GM12873 (cell line): ENCODE measurements around the gene MIB2.

Experiments
- TF ChIP-seq, protein P1 (sequence below): IDR thresholded peaks from 2 replicates; pipeline ENCODE4 v1.5.1; 2012; ENCODE audit warnings: low read depth, mild to moderate bottlenecking, moderate library complexity, low read length, control low read depth; ENCODE audit not compliant: insufficient read depth; ENCODE audit errors: missing control alignments

MIB2 gene

GRCh38 chr1:1577367-1578011, 37.8 kb upstream of the MIB2 start:
- TF ChIP-seq, protein P1, sequence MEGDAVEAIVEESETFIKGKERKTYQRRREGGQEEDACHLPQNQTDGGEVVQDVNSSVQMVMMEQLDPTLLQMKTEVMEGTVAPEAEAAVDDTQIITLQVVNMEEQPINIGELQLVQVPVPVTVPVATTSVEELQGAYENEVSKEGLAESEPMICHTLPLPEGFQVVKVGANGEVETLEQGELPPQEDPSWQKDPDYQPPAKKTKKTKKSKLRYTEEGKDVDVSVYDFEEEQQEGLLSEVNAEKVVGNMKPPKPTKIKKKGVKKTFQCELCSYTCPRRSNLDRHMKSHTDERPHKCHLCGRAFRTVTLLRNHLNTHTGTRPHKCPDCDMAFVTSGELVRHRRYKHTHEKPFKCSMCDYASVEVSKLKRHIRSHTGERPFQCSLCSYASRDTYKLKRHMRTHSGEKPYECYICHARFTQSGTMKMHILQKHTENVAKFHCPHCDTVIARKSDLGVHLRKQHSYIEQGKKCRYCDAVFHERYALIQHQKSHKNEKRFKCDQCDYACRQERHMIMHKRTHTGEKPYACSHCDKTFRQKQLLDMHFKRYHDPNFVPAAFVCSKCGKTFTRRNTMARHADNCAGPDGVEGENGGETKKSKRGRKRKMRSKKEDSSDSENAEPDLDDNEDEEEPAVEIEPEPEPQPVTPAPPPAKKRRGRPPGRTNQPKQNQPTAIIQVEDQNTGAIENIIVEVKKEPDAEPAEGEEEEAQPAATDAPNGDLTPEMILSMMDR, result no peak

DNA sequence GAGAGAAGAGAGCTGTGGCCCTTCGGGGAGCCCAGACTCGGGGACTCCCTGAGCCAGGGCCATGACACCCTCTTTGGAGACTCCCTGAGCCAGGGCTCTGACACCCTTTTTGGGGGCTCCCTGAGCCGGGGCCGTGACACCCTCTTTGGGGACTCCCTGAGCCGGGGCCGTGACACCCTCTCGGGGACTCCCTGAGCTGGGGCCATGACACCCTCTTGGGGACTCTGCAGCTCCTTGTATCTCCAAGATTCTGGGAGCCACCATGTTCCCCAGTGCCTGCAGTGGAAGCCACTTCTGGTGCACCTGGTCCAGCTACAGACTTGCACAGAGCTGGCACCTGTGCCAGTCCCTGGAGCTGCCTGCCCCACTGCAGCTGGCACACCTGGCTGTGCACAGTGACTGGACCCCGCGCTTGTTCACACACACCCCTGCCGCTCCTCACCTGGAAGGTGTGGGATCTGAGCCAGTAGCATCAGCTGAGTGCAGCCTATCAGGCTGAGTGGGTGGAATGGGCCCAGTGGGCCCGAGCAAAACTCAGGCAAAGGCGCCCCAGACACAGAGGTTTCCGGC, 36.8 kb upstream of the MIB2 start:
- TF ChIP-seq, protein P1, result no peak

- TF ChIP-seq, protein P1, result no peak
Observed at GRCh38 chr1:1582585-1583346, 32.5 kb upstream of the MIB2 start.

GRCh38 chr1:1583347-1584010, 31.8 kb upstream of the MIB2 start:
- TF ChIP-seq, protein P1, result no peak

- TF ChIP-seq, protein P1, result no peak
Observed at GRCh38 chr1:1591452-1591851, 23.8 kb upstream of the MIB2 start.

GRCh38 chr1:1593834-1594601, 21.3 kb upstream of the MIB2 start:
- TF ChIP-seq, protein P1, result no peak
